ENCODE measurements around the gene ST3GAL4. TPM values are rescaled to one million over a fixed set of nuclear protein-coding genes. Genes with fewer than 3 reads are reported as not detected.

The ST3GAL4 gene
- total and polyA plus RNA-seq, 2 of the 8 experiments (the other 6 are each of a cell fraction or from before 2014, with no cell fraction given): 15.6 to 20.0 TPM

DNA sequence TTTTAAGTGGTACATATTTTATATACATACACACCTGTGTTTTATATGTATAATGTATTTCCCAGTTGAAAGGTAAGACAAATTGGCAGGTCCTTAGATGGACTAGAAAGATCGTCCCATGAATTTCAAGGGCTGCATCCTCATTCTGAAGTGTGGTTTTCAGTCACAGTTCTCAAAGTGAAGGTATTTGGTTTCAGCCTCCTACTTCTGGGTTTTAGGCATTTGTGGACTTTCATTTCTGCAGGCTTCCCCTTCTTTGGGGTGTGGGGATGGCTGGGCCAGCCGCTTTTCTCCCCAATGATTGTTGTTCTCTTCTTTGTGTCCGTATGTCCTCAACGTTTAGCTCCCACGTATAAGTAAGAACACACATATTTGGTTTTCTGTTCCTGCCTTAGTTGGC, 41.7 kb upstream of the ST3GAL4 start:
- Histone ChIP-seq H2BK15ac (ENCODE audit: low read length) (no peak overlapping the region), H4K91ac (replicated peaks; ENCODE audit: insufficient read length, low read length) (no peak overlapping the region), H3K79me1 (ENCODE audit: low read depth, low read length) (peaks cover 2% of the 10 kb centered on the region; the same call in 1 of the 2 replicates), H3K79me2 (ENCODE audit: control insufficient read depth in 1 of 2, insufficient read depth in 2 of 2, low read length in 2 of 2) (no peaks in the 10 kb centered on the region), H3K23me2 (ENCODE audit: low read depth, low read length) (no peaks in the 10 kb centered on the region), H2AFZ (ENCODE audit: low read length) (no peak overlapping the region), H3K23ac (ENCODE audit: insufficient read length) (no peak overlapping the region), H2BK20ac (ENCODE audit: low read length) (no peak overlapping the region), H3K4ac (replicated peaks; ENCODE audit: insufficient read length, low read depth, low read length) (no peak overlapping the region), H3K4me3 (ENCODE audit: extremely low read depth in 1 of 4, insufficient read depth in 2 of 4, low read depth in 3 of 4, low read length in 4 of 4) (no peak overlapping the region), H3K36me3 (ENCODE audit: control insufficient read depth in 2 of 4, insufficient read depth in 4 of 4, low read length in 3 of 4) (peaks cover 0 to 4% (median 2%) of the 10 kb centered on the region in 4 experiments; a peak in 2 of 8 replicates), H3K56ac (replicated peaks; ENCODE audit: insufficient read length, low read depth, low read length) (no peak overlapping the region), H2AK5ac (ENCODE audit: low read depth, low read length) (no peak overlapping the region), H3K18ac (ENCODE audit: extremely low read depth, low read length) (no peak overlapping the region), H4K8ac (ENCODE audit: extremely low read depth, insufficient read depth, low read length) (no peak overlapping the region), H4K5ac (ENCODE audit: insufficient read length, low read depth, low read length) (no peak overlapping the region), H3K27ac (ENCODE audit: low read depth, low read length) (no peak overlapping the region), H2BK120ac (replicated peaks; ENCODE audit: low read depth, low read length) (no peak overlapping the region), H3K14ac (ENCODE audit: insufficient read length) (no peak overlapping the region), H3K4me1 (replicated peaks in 1 of 4; ENCODE audit: control insufficient read depth in 3 of 4, insufficient read depth in 4 of 4, low read length in 3 of 4) (no peaks in the 10 kb centered on the region; a peak in 1 of 7 replicates), H3K4me2 (ENCODE audit: insufficient read depth in 1 of 2, low read depth in 2 of 2, low read length in 2 of 2) (no peak overlapping the region), H4K20me1 (replicated peaks in 1 of 2; ENCODE audit: control insufficient read depth in 1 of 2, insufficient read depth in 2 of 2, low read length in 2 of 2) (peaks cover 0 to 1% of the 10 kb centered on the region in 2 experiments), H3K9ac (replicated peaks in 1 of 4; ENCODE audit: extremely low read depth in 1 of 4, low read depth in 3 of 4, low read length in 3 of 4) (no peak overlapping the region), H3K27me3 (replicated peaks in 1 of 4; ENCODE audit: control insufficient read depth in 3 of 4, extremely low read depth in 1 of 4, insufficient read depth in 3 of 4, low read length in 3 of 4) (no peaks in the 10 kb centered on the region), H2BK5ac (ENCODE audit: low read depth, low read length) (no peak overlapping the region), H2BK12ac (ENCODE audit: low read depth, low read length) (no peak overlapping the region), H3K9me3 (ENCODE audit: insufficient read depth in 2 of 2, low read depth in 1 of 2, low read length in 1 of 2) (no peaks in the 10 kb centered on the region)
- FAIRE-seq: no peak
- ChIA-PET POLR2A (ENCODE audit: partially characterized antibody) (no interaction called here), CTCF (ENCODE audit: partially characterized antibody) (interaction anchor here (1.2 kb wide), 1 partner anchor 131 kb away, joined by 3 read pairs; no protein-coding TSS in a partner anchor)
- 95% methylated on average over 5 of the region's 5 CpGs; no CpG with 5 or more reads in 1 of the 2 experiments for WGBS, 2 experiments (ENCODE audit: extremely low coverage in 1 of 2, insufficient coverage in 1 of 2, insufficient read length in 1 of 2, insufficient replicate concordance in 2 of 2, low coverage in 1 of 2, low lambda C conversion rate in 2 of 2, missing lambda C conversion rate in 1 of 2)
- DNase-seq (ENCODE audit: low read depth in 1 of 2, low spot score in 2 of 2): no peak
- no peak for TF ChIP-seq HDAC2 (IDR thresholded peaks at IDR 0.05; ENCODE audit: borderline replicate concordance in 1 of 2, low read depth in 2 of 2, low read length in 2 of 2)
- no peak for TF ChIP-seq SRF (IDR thresholded peaks at IDR 0.05; ENCODE audit: low read depth, low read length)
- TF ChIP-seq ASH2L (IDR thresholded peaks at IDR 0.05; ENCODE audit: low read length): no peak
- TF ChIP-seq POLR2AphosphoS5 (IDR thresholded peaks at IDR 0.05; ENCODE audit: low read depth, low read length): no peak
- TF ChIP-seq RAD21 (IDR thresholded peaks at IDR 0.05 in 1 of 2, conservative IDR thresholded peaks at IDR 0.05 in 1 of 2; ENCODE audit: low read depth in 2 of 2, low read length in 2 of 2): no peak
- TF ChIP-seq YY1 (IDR thresholded peaks at IDR 0.05; ENCODE audit: low read depth, low read length): no peak
- no peak for TF ChIP-seq EP300 (IDR thresholded peaks at IDR 0.05; ENCODE audit: borderline replicate concordance in 1 of 2, low read depth in 2 of 2, low read length in 2 of 2)
- no peak for TF ChIP-seq RNF2 (IDR thresholded peaks at IDR 0.05; ENCODE audit: borderline replicate concordance, low read depth, low read length, missing control alignments, poor library complexity, severe bottlenecking)
- no peak for TF ChIP-seq EGR1 (IDR thresholded peaks at IDR 0.05; ENCODE audit: borderline replicate concordance, low read depth, low read length)
- TF ChIP-seq HDAC6 (IDR thresholded peaks at IDR 0.05; ENCODE audit: low read depth, low read length): no peak
- TF ChIP-seq MAFK (IDR thresholded peaks at IDR 0.05; ENCODE audit: low read depth, low read length): no peak
- no peak for TF ChIP-seq RFX5 (IDR thresholded peaks at IDR 0.05; ENCODE audit: borderline replicate concordance, low read depth, low read length)
- TF ChIP-seq, protein P1, sequence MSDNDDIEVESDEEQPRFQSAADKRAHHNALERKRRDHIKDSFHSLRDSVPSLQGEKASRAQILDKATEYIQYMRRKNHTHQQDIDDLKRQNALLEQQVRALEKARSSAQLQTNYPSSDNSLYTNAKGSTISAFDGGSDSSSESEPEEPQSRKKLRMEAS (IDR thresholded peaks at IDR 0.05): no peak
